Stomach (tissue), 4 donors: ENCODE data around the gene RAB28.

Experiments used
- CTCF ChIP-seq, 7 experiments: fragments of 450-650 bp in 4 of 7; fragments of 200-600 bp in 3 of 7; sonication (generic) in 3 of 7; IDR thresholded peaks; one replicate each; pipeline ENCODE4 v1.5.1; 2016 to 2019; ENCODE audit warnings: antibody characterized with exemption in 7 of 7, control low read depth in 2 of 7, mild to moderate bottlenecking in 1 of 7
- EP300 ChIP-seq: sonication (generic); formaldehyde crosslinking; IDR thresholded peaks from one replicate; pipeline ENCODE4 v1.6.1; 2017; ENCODE audit warnings: antibody characterized with exemption
- POLR2A ChIP-seq, 4 donors: fragments of 450-650 bp; IDR thresholded peaks; one replicate each; pipeline ENCODE4 v1.6.1; 2016; ENCODE audit warnings: antibody characterized with exemption in 4 of 4, control low read depth in 2 of 4, mild to moderate bottlenecking in 1 of 4, moderate library complexity in 1 of 4
- POLR2AphosphoS5 ChIP-seq, 3 donors: sonication (generic); formaldehyde crosslinking; IDR thresholded peaks; one replicate each; pipeline ENCODE4 v1.6.1; 2016; ENCODE audit warnings: antibody characterized with exemption in 3 of 3

- TF ChIP-seq POLR2AphosphoS5 (IDR thresholded peaks at IDR 0.05) (no peak), CTCF (IDR thresholded peaks at IDR 0.05) (no peak), POLR2A (IDR thresholded peaks at IDR 0.05) (no peak), EP300 (no peak)
These were observed 158.4 kb downstream of the RAB28 start for GRCh38 chr4:13325744-13326143.
